HL-60 (cell line): ENCODE results near the gene GHDC.

ENCODE experiments used
- DNase-seq, 2 experiments: peaks; one replicate each; pipeline ENCODE4 v3.0.0-alpha.2; 2010 to 2020; ENCODE audit warnings: low read depth in 1 of 2, low spot score in 1 of 2
- H3K27ac ChIP-seq: fragments of 250-450 bp; sonication (Bioruptor Pico); replicated peaks from 2 replicates; pipeline ENCODE4 v1.5.1; 2020; ENCODE audit warnings: mild to moderate bottlenecking, moderate library complexity
- H3K27me3 ChIP-seq: fragments of 250-450 bp; sonication (Bioruptor Pico); 2 replicates; pipeline ENCODE4 v1.5.1; 2021; ENCODE audit warnings: mild to moderate bottlenecking, moderate library complexity; ENCODE audit not compliant: insufficient read depth, poor library complexity, severe bottlenecking
- H3K4me3 ChIP-seq: replicated peaks from 2 replicates; pipeline ENCODE4 v1.5.1; 2011; ENCODE audit warnings: mild to moderate bottlenecking, control low read depth, low read length; ENCODE audit not compliant: insufficient read depth
- GABPA ChIP-seq: IDR thresholded peaks from 2 replicates; pipeline ENCODE4 v1.6.1; 2012; ENCODE audit warnings: low read depth
- POLR2AphosphoS5 ChIP-seq: IDR thresholded peaks from 2 replicates; pipeline ENCODE4 v1.6.1; 2012; ENCODE audit warnings: low read depth
- SPI1 ChIP-seq: IDR thresholded peaks from 2 replicates; pipeline ENCODE4 v1.6.1; 2012; ENCODE audit warnings: low read depth, mild to moderate bottlenecking, borderline replicate concordance
- TF ChIP-seq, protein P1 (sequence below): IDR thresholded peaks from 2 replicates; pipeline ENCODE4 v1.6.1; 2012; ENCODE audit warnings: low read depth; ENCODE audit not compliant: insufficient replicate concordance
- TF ChIP-seq, protein P2 (sequence below): IDR thresholded peaks from one replicate; pipeline ENCODE4 v1.5.1; 2011; ENCODE audit warnings: low read length, control low read depth, inconsistent platforms; ENCODE audit not compliant: insufficient read depth

GHDC gene

DNA sequence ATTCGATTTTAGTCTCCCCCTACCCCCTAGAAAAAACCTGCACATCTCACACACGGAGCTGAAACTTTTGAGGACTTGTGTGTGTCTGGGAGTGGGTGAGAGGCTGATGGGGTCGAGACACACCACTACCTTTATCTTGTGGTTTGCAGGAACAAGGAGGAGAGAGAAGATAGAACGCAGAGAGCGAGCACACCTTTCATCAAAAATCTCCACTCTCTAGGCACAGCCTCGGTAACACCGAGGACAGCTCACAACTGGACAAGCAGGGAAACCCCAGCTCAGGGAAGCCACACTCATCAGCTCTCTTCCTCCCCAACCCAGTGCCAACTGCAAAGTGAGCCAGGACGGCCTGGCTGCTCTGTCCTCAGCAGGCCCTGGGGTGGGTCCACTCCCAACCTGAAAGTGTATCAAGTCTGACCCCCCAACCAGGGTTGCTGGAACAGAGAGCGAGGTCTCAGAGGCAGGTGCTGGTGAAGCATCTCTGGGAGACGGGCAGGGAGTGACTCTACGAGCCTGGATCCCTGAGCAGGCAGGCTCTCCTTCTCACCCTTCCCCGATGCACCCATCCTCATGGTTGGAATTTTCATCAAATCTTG lies 5.2 kb upstream of the GHDC start:
- no peaks in the 10 kb centered on the region for H3K27me3 ChIP-seq
- TF ChIP-seq, protein P1, sequence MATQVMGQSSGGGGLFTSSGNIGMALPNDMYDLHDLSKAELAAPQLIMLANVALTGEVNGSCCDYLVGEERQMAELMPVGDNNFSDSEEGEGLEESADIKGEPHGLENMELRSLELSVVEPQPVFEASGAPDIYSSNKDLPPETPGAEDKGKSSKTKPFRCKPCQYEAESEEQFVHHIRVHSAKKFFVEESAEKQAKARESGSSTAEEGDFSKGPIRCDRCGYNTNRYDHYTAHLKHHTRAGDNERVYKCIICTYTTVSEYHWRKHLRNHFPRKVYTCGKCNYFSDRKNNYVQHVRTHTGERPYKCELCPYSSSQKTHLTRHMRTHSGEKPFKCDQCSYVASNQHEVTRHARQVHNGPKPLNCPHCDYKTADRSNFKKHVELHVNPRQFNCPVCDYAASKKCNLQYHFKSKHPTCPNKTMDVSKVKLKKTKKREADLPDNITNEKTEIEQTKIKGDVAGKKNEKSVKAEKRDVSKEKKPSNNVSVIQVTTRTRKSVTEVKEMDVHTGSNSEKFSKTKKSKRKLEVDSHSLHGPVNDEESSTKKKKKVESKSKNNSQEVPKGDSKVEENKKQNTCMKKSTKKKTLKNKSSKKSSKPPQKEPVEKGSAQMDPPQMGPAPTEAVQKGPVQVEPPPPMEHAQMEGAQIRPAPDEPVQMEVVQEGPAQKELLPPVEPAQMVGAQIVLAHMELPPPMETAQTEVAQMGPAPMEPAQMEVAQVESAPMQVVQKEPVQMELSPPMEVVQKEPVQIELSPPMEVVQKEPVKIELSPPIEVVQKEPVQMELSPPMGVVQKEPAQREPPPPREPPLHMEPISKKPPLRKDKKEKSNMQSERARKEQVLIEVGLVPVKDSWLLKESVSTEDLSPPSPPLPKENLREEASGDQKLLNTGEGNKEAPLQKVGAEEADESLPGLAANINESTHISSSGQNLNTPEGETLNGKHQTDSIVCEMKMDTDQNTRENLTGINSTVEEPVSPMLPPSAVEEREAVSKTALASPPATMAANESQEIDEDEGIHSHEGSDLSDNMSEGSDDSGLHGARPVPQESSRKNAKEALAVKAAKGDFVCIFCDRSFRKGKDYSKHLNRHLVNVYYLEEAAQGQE, result no peak
- TF ChIP-seq GABPA, result no peak
- no peak for TF ChIP-seq POLR2AphosphoS5
- TF ChIP-seq, protein P2, sequence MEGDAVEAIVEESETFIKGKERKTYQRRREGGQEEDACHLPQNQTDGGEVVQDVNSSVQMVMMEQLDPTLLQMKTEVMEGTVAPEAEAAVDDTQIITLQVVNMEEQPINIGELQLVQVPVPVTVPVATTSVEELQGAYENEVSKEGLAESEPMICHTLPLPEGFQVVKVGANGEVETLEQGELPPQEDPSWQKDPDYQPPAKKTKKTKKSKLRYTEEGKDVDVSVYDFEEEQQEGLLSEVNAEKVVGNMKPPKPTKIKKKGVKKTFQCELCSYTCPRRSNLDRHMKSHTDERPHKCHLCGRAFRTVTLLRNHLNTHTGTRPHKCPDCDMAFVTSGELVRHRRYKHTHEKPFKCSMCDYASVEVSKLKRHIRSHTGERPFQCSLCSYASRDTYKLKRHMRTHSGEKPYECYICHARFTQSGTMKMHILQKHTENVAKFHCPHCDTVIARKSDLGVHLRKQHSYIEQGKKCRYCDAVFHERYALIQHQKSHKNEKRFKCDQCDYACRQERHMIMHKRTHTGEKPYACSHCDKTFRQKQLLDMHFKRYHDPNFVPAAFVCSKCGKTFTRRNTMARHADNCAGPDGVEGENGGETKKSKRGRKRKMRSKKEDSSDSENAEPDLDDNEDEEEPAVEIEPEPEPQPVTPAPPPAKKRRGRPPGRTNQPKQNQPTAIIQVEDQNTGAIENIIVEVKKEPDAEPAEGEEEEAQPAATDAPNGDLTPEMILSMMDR, result no peak
- TF ChIP-seq SPI1, result no peak
- DNase-seq, result no peak
- peak overlapping the region; percentile 68 for H3K27ac ChIP-seq
- no peak overlapping the region for H3K4me3 ChIP-seq

DNA sequence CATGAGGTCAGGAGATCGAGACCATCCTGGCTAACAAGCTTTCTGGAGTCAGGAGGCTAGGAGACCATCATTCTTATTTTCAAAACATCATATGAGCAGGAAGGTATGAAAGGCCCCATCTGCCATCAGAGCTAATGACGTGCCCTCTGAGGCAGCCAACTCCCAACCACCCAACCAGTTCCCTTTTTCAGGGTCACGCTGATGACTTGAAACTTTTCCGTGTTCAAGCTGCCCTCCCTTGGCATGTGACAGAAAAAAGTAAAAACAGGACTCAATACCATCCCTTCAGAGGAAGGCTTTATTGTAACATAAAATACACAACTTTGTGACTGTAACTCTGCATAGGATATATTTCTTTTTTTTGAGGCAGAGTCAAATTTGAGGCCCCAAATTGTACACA lies 4.6 kb upstream of the GHDC start:
- H3K27me3 ChIP-seq, result no peaks in the 10 kb centered on the region
- TF ChIP-seq POLR2AphosphoS5 (no peak; the same call in 1 of the 2 replicates), GABPA (no peak), SPI1 (peak; percentile 99)
- TF ChIP-seq, protein P2, result no peak
- DNase-seq, result peak; percentile 48 to 87
- peak overlapping the region; percentile 68 for H3K27ac ChIP-seq
- H3K4me3 ChIP-seq, result no peak overlapping the region

DNA sequence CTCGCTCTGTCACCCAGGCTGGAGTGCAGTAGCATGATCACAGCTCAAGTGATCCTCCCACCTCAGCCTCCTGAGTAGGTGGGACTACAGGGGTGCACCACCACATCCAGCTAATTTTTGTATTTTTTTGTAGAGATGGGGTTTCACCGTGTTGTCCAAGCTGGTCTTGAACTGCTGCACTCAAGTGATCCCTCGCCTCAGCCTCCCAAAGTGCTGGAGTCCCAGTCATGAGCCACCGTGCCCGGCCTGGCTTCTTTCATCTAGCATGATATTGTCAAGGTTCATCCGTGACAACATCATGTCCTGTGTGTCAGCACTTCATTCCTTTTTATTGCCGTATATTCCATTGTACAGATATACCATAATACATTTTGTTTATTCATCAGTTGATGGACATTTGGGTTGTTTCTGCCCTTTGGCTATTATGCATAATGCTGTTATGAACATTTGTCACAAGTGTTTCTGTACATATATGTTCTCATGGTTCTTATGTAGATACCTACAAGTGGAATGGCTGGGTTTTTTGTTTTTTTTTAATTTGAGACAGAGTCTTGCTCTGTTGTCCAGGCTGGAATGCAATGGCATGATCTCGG lies 3.4 kb upstream of the GHDC start:
- Histone ChIP-seq H3K4me3 (no peak overlapping the region), H3K27ac (no peak overlapping the region), H3K27me3 (no peaks in the 10 kb centered on the region)
- TF ChIP-seq, protein P2, result no peak
- TF ChIP-seq GABPA, result no peak
- DNase-seq, result no peak

DNA sequence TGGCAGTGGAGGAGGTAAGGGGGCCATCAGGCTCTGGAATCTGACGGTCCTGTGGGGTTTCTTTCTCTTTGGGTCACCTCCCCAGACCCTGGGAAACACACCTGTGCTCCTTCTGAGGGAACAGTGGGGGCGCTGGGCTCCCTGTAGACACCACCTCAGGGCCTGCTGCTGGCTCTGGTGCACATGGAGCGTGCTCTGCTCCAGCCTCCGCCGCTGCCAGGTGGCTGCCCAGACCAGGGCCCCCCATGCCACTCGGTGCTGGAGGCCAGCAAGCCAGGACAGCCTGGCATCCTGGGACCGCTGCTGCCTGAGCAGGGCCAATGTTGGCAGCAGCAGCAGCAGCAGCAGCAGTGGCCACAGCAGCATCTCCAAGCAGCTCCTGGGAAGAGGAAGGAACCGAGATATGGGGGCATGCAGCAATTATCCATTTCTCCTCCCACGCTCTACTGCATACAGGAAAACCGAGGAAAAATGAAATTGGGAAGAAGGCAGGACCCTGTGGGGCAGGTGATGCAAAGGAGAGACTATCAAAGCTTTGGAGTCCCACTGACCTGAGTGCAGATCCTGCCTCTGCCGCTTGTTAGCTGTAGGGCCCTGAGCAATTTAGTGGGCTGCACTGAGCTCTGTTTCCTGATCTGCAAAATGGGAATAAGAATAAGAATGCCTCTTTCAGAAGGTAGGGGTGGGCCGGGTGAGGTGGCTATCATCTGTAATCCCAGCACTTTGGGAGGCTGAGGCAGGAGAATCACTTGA lies 902 bp downstream of the GHDC start:
- no peak for DNase-seq
- H3K4me3 ChIP-seq, result peak overlapping the region; percentile 67
- TF ChIP-seq, protein P1, result no peak
- no peak for TF ChIP-seq GABPA
- no peak for TF ChIP-seq POLR2AphosphoS5
- TF ChIP-seq, protein P2, result no peak
- no peak for TF ChIP-seq SPI1
- no peaks in the 10 kb centered on the region for H3K27me3 ChIP-seq
- peak overlapping the region; percentile 83 for H3K27ac ChIP-seq
